ENCODE results near the gene PRKCB. TPM values are rescaled to one million over a fixed set of nuclear protein-coding genes. Genes with fewer than 3 reads are reported as not detected.

PRKCB gene
- total RNA-seq, 2 experiments from 2014 or later = 21.0 to 51.6 TPM

DNA sequence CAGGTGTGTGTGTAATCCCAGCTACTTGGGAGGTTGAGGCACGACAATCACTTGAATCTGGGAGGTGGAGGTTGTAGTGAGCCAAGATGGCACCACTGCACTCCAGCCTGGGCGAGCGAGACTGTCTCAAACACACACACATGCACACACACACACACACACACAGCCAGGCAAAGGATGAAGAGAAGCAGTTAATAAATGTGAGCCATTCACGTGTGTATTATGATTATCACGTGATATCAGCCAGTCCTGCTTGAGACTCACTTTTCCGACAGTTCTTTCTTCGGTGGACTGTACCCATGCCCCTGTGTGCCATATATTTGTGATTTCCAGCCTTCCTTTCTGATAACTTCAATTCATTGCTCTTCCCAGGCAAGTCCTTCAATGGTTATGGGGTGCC, 119.3 kb downstream of the PRKCB start:
- Histone ChIP-seq H3K9me3 (ENCODE audit: low read length) (no peaks in the 10 kb centered on the region), H3K36me3 (ENCODE audit: insufficient read depth, low read length) (no peaks in the 10 kb centered on the region), H3K4me1 (ENCODE audit: insufficient read depth, low read length, poor library complexity, severe bottlenecking) (peaks cover 24% of the 10 kb centered on the region), H3K79me2 (ENCODE audit: insufficient read depth, low read depth, low read length) (no peaks in the 10 kb centered on the region), H3K4me3 (ENCODE audit: low read depth, low read length, poor library complexity, severe bottlenecking) (no peak overlapping the region), H2AFZ (ENCODE audit: low read length) (no peak overlapping the region), H3K27ac (ENCODE audit: low read depth, low read length, poor library complexity, severe bottlenecking) (no peak overlapping the region), H3K4me2 (ENCODE audit: low read length) (no peak overlapping the region), H3K9me2 (ENCODE audit: insufficient read depth, low read length) (no peaks in the 10 kb centered on the region), H4K20me1 (ENCODE audit: insufficient read depth, low read length) (no peaks in the 10 kb centered on the region)
- DNase-seq (ENCODE audit: low spot score) = no peak
- POLR2A ChIA-PET = no interaction called here
- CTCF ChIA-PET (ENCODE audit: unreplicated experiment) = no interaction called here
- BruUV-seq (replicated peaks) = no TSS peak
- TF ChIP-seq, protein P1, sequence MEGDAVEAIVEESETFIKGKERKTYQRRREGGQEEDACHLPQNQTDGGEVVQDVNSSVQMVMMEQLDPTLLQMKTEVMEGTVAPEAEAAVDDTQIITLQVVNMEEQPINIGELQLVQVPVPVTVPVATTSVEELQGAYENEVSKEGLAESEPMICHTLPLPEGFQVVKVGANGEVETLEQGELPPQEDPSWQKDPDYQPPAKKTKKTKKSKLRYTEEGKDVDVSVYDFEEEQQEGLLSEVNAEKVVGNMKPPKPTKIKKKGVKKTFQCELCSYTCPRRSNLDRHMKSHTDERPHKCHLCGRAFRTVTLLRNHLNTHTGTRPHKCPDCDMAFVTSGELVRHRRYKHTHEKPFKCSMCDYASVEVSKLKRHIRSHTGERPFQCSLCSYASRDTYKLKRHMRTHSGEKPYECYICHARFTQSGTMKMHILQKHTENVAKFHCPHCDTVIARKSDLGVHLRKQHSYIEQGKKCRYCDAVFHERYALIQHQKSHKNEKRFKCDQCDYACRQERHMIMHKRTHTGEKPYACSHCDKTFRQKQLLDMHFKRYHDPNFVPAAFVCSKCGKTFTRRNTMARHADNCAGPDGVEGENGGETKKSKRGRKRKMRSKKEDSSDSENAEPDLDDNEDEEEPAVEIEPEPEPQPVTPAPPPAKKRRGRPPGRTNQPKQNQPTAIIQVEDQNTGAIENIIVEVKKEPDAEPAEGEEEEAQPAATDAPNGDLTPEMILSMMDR (conservative IDR thresholded peaks at IDR 0.05; ENCODE audit: low read length) = no peak
- TF ChIP-seq EZH2phosphoT487 (IDR thresholded peaks at IDR 0.05; ENCODE audit: borderline replicate concordance, low read depth, low read length) = no peak
- intact Hi-C loops (cut with micrococcal nuclease; ENCODE audit: unreplicated experiment) = no loop called here

DNA sequence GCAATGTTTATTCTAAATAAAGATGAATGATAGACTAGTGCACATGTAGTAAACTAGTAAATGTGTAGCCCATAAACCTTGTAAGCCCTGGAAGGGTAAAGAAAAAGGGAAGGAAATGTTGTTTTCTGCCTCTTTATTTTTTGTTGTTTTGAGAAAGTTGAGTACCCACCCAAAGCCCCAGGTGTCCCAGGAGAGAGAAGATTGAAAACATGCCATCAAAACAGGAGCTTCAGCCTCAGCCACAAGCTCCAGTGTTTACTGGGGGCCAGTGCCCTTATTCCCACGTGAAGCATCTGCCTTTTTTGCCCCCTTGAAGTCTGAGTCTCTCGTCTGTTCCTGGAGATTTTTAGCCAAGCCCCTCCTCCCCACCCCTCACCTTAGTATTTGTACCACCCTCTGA, 121.5 kb downstream of the PRKCB start:
- H3K9me3 ChIP-seq (ENCODE audit: low read length) = no peaks in the 10 kb centered on the region
- TF ChIP-seq, protein P1 (conservative IDR thresholded peaks at IDR 0.05; ENCODE audit: low read length) = no peak
- TF ChIP-seq EZH2phosphoT487 (IDR thresholded peaks at IDR 0.05; ENCODE audit: borderline replicate concordance, low read depth, low read length) = no peak
- H3K4me3 ChIP-seq (ENCODE audit: low read depth, low read length, poor library complexity, severe bottlenecking) = no peak overlapping the region
- BruUV-seq (replicated peaks) = no TSS peak
- no peaks in the 10 kb centered on the region for H3K79me2 ChIP-seq (ENCODE audit: insufficient read depth, low read depth, low read length)
- no peak for DNase-seq (ENCODE audit: low spot score)
- H2AFZ ChIP-seq (ENCODE audit: low read length) = no peak overlapping the region
- H4K20me1 ChIP-seq (ENCODE audit: insufficient read depth, low read length) = no peaks in the 10 kb centered on the region
- no peak overlapping the region for H3K4me2 ChIP-seq (ENCODE audit: low read length)
- POLR2A ChIA-PET = no interaction called here
- peaks cover 23% of the 10 kb centered on the region for H3K4me1 ChIP-seq (ENCODE audit: insufficient read depth, low read length, poor library complexity, severe bottlenecking)
- H3K9me2 ChIP-seq (ENCODE audit: insufficient read depth, low read length) = no peaks in the 10 kb centered on the region
- CTCF ChIA-PET (ENCODE audit: unreplicated experiment) = no interaction called here
- H3K27ac ChIP-seq (ENCODE audit: low read depth, low read length, poor library complexity, severe bottlenecking) = no peak overlapping the region
- intact Hi-C loops (cut with micrococcal nuclease; ENCODE audit: unreplicated experiment) = no loop called here
- H3K36me3 ChIP-seq (ENCODE audit: insufficient read depth, low read length) = no peaks in the 10 kb centered on the region

GRCh38 chr16:23959072-23959751, 123.4 kb downstream of the PRKCB start:
- intact Hi-C loops (cut with micrococcal nuclease; ENCODE audit: unreplicated experiment) = no loop called here
- Histone ChIP-seq H3K27ac (ENCODE audit: low read depth, low read length, poor library complexity, severe bottlenecking) (no peak overlapping the region), H3K4me2 (ENCODE audit: low read length) (peak overlapping the region; percentile 51; the same call in 1 of the 2 replicates), H4K20me1 (ENCODE audit: insufficient read depth, low read length) (no peaks in the 10 kb centered on the region), H3K9me2 (ENCODE audit: insufficient read depth, low read length) (no peaks in the 10 kb centered on the region), H2AFZ (ENCODE audit: low read length) (0 out of 2 replicates have a peak overlapping the region, but pooled peaks have one; percentile 14), H3K36me3 (ENCODE audit: insufficient read depth, low read length) (no peaks in the 10 kb centered on the region), H3K9me3 (ENCODE audit: low read length) (no peaks in the 10 kb centered on the region), H3K4me1 (ENCODE audit: insufficient read depth, low read length, poor library complexity, severe bottlenecking) (peaks cover 23% of the 10 kb centered on the region), H3K4me3 (ENCODE audit: low read depth, low read length, poor library complexity, severe bottlenecking) (no peak overlapping the region), H3K79me2 (ENCODE audit: insufficient read depth, low read depth, low read length) (no peaks in the 10 kb centered on the region)
- peak; percentile 13 for DNase-seq (ENCODE audit: low spot score)
- BruUV-seq (replicated peaks) = no TSS peak
- POLR2A ChIA-PET = no interaction called here
- no peak for TF ChIP-seq EZH2phosphoT487 (IDR thresholded peaks at IDR 0.05; ENCODE audit: borderline replicate concordance, low read depth, low read length)
- TF ChIP-seq, protein P1 (conservative IDR thresholded peaks at IDR 0.05; ENCODE audit: low read length) = no peak
- CTCF ChIA-PET (ENCODE audit: unreplicated experiment) = no interaction called here

All from OCI-LY7 (cell line).